Measurements from ENCODE around the gene PROX1. TPM values are rescaled to one million over a fixed set of nuclear protein-coding genes. Genes with fewer than 3 reads are reported as not detected.

Gene PROX1
- total and polyA plus RNA-seq, 2 of the 8 experiments (the other 6 are each of a cell fraction or from before 2014, with no cell fraction given) = 0.30 to 2.0 TPM

GRCh38 chr1:214075999-214076707 lies 88.4 kb downstream of the PROX1 start (continued):
- TF ChIP-seq BRCA1 (IDR thresholded peaks at IDR 0.05; ENCODE audit: low read depth, low read length) (no peak), NRF1 (IDR thresholded peaks at IDR 0.05; ENCODE audit: low read depth, low read length) (no peak), CHD1 (IDR thresholded peaks at IDR 0.05; ENCODE audit: low read depth, low read length) (no peak), SP1 (IDR thresholded peaks at IDR 0.05; ENCODE audit: low read depth, low read length) (no peak), JUN (IDR thresholded peaks at IDR 0.05; ENCODE audit: low read depth, low read length) (no peak)
- TF ChIP-seq, protein P1, sequence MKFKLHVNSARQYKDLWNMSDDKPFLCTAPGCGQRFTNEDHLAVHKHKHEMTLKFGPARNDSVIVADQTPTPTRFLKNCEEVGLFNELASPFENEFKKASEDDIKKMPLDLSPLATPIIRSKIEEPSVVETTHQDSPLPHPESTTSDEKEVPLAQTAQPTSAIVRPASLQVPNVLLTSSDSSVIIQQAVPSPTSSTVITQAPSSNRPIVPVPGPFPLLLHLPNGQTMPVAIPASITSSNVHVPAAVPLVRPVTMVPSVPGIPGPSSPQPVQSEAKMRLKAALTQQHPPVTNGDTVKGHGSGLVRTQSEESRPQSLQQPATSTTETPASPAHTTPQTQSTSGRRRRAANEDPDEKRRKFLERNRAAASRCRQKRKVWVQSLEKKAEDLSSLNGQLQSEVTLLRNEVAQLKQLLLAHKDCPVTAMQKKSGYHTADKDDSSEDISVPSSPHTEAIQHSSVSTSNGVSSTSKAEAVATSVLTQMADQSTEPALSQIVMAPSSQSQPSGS (IDR thresholded peaks at IDR 0.05; ENCODE audit: low read length) = no peak
